MCF 10A (cell line): ENCODE data around the gene OPN1SW. TPM values are rescaled to one million over a fixed set of nuclear protein-coding genes. Genes with fewer than 3 reads are reported as not detected.

Experiments
- BruUV-seq: library from RNA; stranded (reverse); fragments of 400-500 nt; replicated peaks from 2 replicates; lab custom pipeline; 2021; lab: Mats Ljungman, UMichigan
- CTCF ChIA-PET: fragments of 300-600 bp; sonication (Branson Sonifier 250); formaldehyde crosslinking; extraction: SDS; loops from one replicate; lab custom pipeline; 2021; ENCODE audit warnings: antibody characterized with exemption, inconsistent platforms; lab: Yijun Ruan, JAX
- POLR2A ChIA-PET: fragments of 300-600, 350-650 bp; sonication (Branson Sonifier 250); formaldehyde crosslinking; extraction: SDS; loops from one replicate; lab custom pipeline; 2020; ENCODE audit warnings: antibody characterized with exemption, inconsistent platforms; lab: Yijun Ruan, JAX
- DNase-seq: peaks from one replicate; pipeline ENCODE4 v3.0.0-alpha.2; 2018; ENCODE audit not compliant: unreplicated experiment
- H3K27ac Mint-ChIP-seq: one replicate; pipeline ENCODE4 v1.8.0; 2022; ENCODE audit warnings: mild to moderate bottlenecking, low read depth, mixed read lengths; ENCODE audit not compliant: unreplicated experiment
- H3K27me3 Mint-ChIP-seq: one replicate; pipeline ENCODE4 v1.8.0; 2022; ENCODE audit warnings: mixed read lengths; ENCODE audit not compliant: insufficient read depth, unreplicated experiment
- H3K36me3 Mint-ChIP-seq: one replicate; pipeline ENCODE4 v1.8.0; 2022; ENCODE audit warnings: mild to moderate bottlenecking, moderate library complexity, mixed read lengths; ENCODE audit not compliant: insufficient read depth, unreplicated experiment
- H3K4me1 Mint-ChIP-seq: one replicate; pipeline ENCODE4 v1.8.0; 2022; ENCODE audit warnings: mixed read lengths; ENCODE audit not compliant: insufficient read depth, unreplicated experiment
- H3K4me3 Mint-ChIP-seq: one replicate; pipeline ENCODE4 v1.8.0; 2022; ENCODE audit warnings: mild to moderate bottlenecking, moderate library complexity, mixed read lengths; ENCODE audit not compliant: unreplicated experiment
- H3K9me3 Mint-ChIP-seq: one replicate; pipeline ENCODE4 v1.8.0; 2022; ENCODE audit warnings: mixed read lengths; ENCODE audit not compliant: unreplicated experiment
- CTCF ChIP-seq: fragments of 200-600 bp; IDR thresholded peaks from one replicate; pipeline ENCODE4 v1.8.0; 2022; ENCODE audit warnings: antibody characterized with exemption, mild to moderate bottlenecking; ENCODE audit not compliant: unreplicated experiment
- intact Hi-C: fragments of 100-400 bp; cut with micrococcal nuclease; formaldehyde crosslinking; loops from 2 replicates; pipeline ENCODE4 v1.14.1; 2022
- total RNA-seq: library from RNA; stranded (reverse); gene quantifications from 2 replicates; pipeline ENCODE4 v1.2.3, GENCODE V29; 2022

The OPN1SW gene
- total RNA-seq, 1 experiment from 2014 or later, result not detected

DNA sequence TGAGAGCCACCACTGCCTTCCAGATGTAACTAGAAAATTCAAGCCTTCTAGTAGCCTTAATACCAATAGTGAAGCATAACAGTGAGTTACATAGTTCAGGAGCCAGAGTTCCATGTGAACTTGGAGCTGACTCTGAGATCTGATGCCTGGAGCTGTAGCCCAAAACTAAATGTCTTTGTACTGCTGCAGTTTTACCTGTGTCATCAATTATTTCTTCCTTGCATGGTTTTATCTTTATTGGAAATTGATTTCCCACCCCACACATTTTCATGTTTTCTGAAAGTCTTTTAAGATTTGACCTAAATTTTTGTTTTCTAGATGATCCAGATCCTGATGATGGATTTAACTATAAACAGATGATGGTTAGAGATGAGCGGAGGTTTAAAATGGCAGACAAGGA lies 17.0 kb downstream of the OPN1SW start:
- POLR2A ChIA-PET, result interaction anchor here (1.0 kb wide), 1 partner anchor 17 kb away, joined by 3 read pairs; no protein-coding TSS in a partner anchor
- H3K4me3 Mint-ChIP-seq, result no peak overlapping the region
- CTCF ChIA-PET, result no interaction called here
- no TSS peak for BruUV-seq
- H3K27ac Mint-ChIP-seq, result no peak overlapping the region
- no peak for DNase-seq
- intact Hi-C loops, result no loop called here
- H3K9me3 Mint-ChIP-seq, result no peaks in the 10 kb centered on the region
- H3K36me3 Mint-ChIP-seq, result peaks cover 95% of the 10 kb centered on the region
- H3K27me3 Mint-ChIP-seq, result no peaks in the 10 kb centered on the region
- H3K4me1 Mint-ChIP-seq, result no peaks in the 10 kb centered on the region
- no peak for TF ChIP-seq CTCF

DNA sequence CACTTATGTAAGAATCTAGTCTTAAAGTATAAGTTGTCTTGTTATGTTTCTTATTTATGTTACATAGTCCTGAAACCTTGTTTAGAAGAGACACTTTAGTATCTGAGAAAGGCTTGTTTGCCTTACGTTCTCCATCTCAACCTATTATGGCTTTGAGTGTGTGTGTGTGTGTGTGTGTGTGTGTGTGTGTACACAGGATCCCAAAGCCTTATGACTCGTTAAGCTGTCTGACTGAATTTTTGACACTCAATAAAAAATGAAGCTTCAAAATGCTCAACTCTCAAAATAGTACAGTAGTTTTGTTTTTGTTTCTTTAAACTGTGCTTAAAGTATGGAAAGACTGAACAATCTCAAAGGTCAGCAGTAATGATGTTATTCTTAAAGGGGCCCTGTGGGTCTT lies 18.4 kb downstream of the OPN1SW start:
- intact Hi-C loops, result no loop called here
- H3K4me3 Mint-ChIP-seq, result no peak overlapping the region
- POLR2A ChIA-PET, result no interaction called here

GRCh38 chr7:128755819-128756476 lies 19.6 kb downstream of the OPN1SW start:
- intact Hi-C loops, result no loop called here
- H3K36me3 Mint-ChIP-seq, result peaks cover 90% of the 10 kb centered on the region
- no peak overlapping the region for H3K4me3 Mint-ChIP-seq
- H3K27ac Mint-ChIP-seq, result no peak overlapping the region
- ChIA-PET CTCF (interaction anchor here (0.7 to 2.0 kb wide), 2 partner anchors 12 to 129 kb away, joined by 3 to 6 read pairs; no protein-coding TSS in a partner anchor), POLR2A (interaction anchor here (1.3 to 1.8 kb wide), 2 partner anchors 11 to 14 kb away, joined by 3 to 6 read pairs; no protein-coding TSS in a partner anchor)
- no peaks in the 10 kb centered on the region for H3K4me1 Mint-ChIP-seq
- BruUV-seq, result no TSS peak
- H3K27me3 Mint-ChIP-seq, result no peaks in the 10 kb centered on the region
- no peak for TF ChIP-seq CTCF
- no peaks in the 10 kb centered on the region for H3K9me3 Mint-ChIP-seq
- no peak for DNase-seq

More for the DNA sequence above, 18.4 kb downstream of the OPN1SW start:
- no peak overlapping the region for H3K27ac Mint-ChIP-seq
- CTCF ChIA-PET, result interaction anchor here (0.7 kb wide), 2 partner anchors 74 to 154 kb away, joined by 3 to 4 read pairs; no protein-coding TSS in a partner anchor
- H3K4me1 Mint-ChIP-seq, result no peaks in the 10 kb centered on the region
- DNase-seq, result no peak
- H3K27me3 Mint-ChIP-seq, result no peaks in the 10 kb centered on the region
- BruUV-seq, result no TSS peak
- H3K36me3 Mint-ChIP-seq, result peaks cover 95% of the 10 kb centered on the region
- H3K9me3 Mint-ChIP-seq, result no peaks in the 10 kb centered on the region
- TF ChIP-seq CTCF, result no peak

- no peak for DNase-seq
- no peak overlapping the region for H3K27ac Mint-ChIP-seq
- H3K9me3 Mint-ChIP-seq, result no peaks in the 10 kb centered on the region
- H3K27me3 Mint-ChIP-seq, result no peaks in the 10 kb centered on the region
- intact Hi-C loops, result no loop called here
- TF ChIP-seq CTCF, result no peak
- no peaks in the 10 kb centered on the region for H3K4me1 Mint-ChIP-seq
- peaks cover 91% of the 10 kb centered on the region for H3K36me3 Mint-ChIP-seq
- no peak overlapping the region for H3K4me3 Mint-ChIP-seq
- ChIA-PET CTCF (interaction anchor here (0.7 to 2.0 kb wide), 2 partner anchors 12 to 130 kb away, joined by 3 to 6 read pairs; no protein-coding TSS in a partner anchor), POLR2A (interaction anchor here (1.8 to 2.3 kb wide), 3 partner anchors 12 to 15 kb away, joined by 6 to 15 read pairs (median 9); partner anchors contain the start of gene CALU)
- no TSS peak for BruUV-seq
Observed at GRCh38 chr7:128755075-128755818, 20.3 kb downstream of the OPN1SW start.
